Thoracic aorta (tissue), 2 donors: Measurements from ENCODE around the gene TAPT1. TPM values are rescaled to one million over a fixed set of nuclear protein-coding genes. Genes with fewer than 3 reads are reported as not detected.
A peak's percentile ranks its signal among the peaks of the same experiment; 100 is the strongest.

Source experiments
- ATAC-seq: fragments of 150-250 bp; one replicate; pipeline ENCODE4 v1.8.0; 2017; ENCODE audit warnings: low read depth; ENCODE audit not compliant: insufficient number of reproducible peaks, low FRiP score
- DNase-seq: peaks from one replicate; pipeline ENCODE4 v3.0.0-alpha.2; 2020; ENCODE audit warnings: low spot score
- H3K27ac ChIP-seq, 2 donors: fragments of 200-600 bp; sonication (generic); 1 replicate in 1 of 2; 2 replicates in 1 of 2; pipeline ENCODE4 v1.5.1; 2016; ENCODE audit warnings: mild to moderate bottlenecking in 2 of 2, moderate library complexity in 2 of 2
- H3K27me3 ChIP-seq: fragments of 200-600 bp; sonication (generic); replicated peaks from 2 replicates; pipeline ENCODE4 v1.6.0; 2016; ENCODE audit warnings: mild to moderate bottlenecking; ENCODE audit not compliant: insufficient read depth
- H3K36me3 ChIP-seq: fragments of 200-600 bp; sonication (generic); one replicate; pipeline ENCODE4 v1.5.1; 2016
- H3K4me1 ChIP-seq, 2 donors: fragments of 200-600 bp; sonication (generic); 1 replicate in 1 of 2; 2 replicates in 1 of 2; pipeline versions ENCODE4 v1.5.1 to v1.6.0; 2016; ENCODE audit warnings: low read depth in 2 of 2, mild to moderate bottlenecking in 1 of 2; ENCODE audit not compliant: control insufficient read depth in 1 of 2
- H3K4me3 ChIP-seq: fragments of 200-600 bp; sonication (generic); 2 replicates; pipeline ENCODE4 v1.5.1; 2016; ENCODE audit warnings: mild to moderate bottlenecking
- H3K9me3 ChIP-seq: fragments of 200-600 bp; sonication (generic); 2 replicates; pipeline ENCODE4 v1.5.1; 2016
- CTCF ChIP-seq: fragments of 200-600 bp; sonication (generic); IDR thresholded peaks from one replicate; pipeline ENCODE4 v1.5.1; 2019; ENCODE audit warnings: antibody characterized with exemption
- total RNA-seq, 2 donors: library from RNA; depleted of rRNA; stranded (reverse); fragments of >200 nt; gene quantifications; one replicate each; pipeline versions ENCODE4 v1.1.0 to v1.2.3, GENCODE V29; 2016

TAPT1 gene
- total RNA-seq, 2 donors from 2014 or later: 34.4 to 36.0 TPM

GRCh38 chr4:16224264-16225166 lies 1.8 kb downstream of the TAPT1 start:
- no peak for TF ChIP-seq CTCF
- H3K27ac ChIP-seq: peak overlapping the region in 1 of 2 donors; percentile 16
- ATAC-seq: no peak

GRCh38 chr4:16222957-16223527 lies 3.2 kb downstream of the TAPT1 start:
- ATAC-seq (no peak), DNase-seq (no peak)
- TF ChIP-seq CTCF: no peak
- H3K27ac ChIP-seq: no peak overlapping the region
- no peaks in the 10 kb centered on the region for H3K27me3 ChIP-seq
- H3K4me1 ChIP-seq: peaks cover 31 to 44% of the 10 kb centered on the region in 2 donors
- no peaks in the 10 kb centered on the region for H3K9me3 ChIP-seq
- H3K36me3 ChIP-seq: no peaks in the 10 kb centered on the region
- H3K4me3 ChIP-seq: peak overlapping the region; percentile 7

More at GRCh38 chr4:16224264-16225166, 1.8 kb downstream of the TAPT1 start:
- Histone ChIP-seq H3K4me1 (peaks cover 31 to 43% of the 10 kb centered on the region in 2 donors), H3K36me3 (no peaks in the 10 kb centered on the region), H3K9me3 (no peaks in the 10 kb centered on the region), H3K27me3 (no peaks in the 10 kb centered on the region), H3K4me3 (peak overlapping the region; percentile 75)
- DNase-seq: no peak

GRCh38 chr4:16218950-16219349 lies 7.3 kb downstream of the TAPT1 start:
- DNase-seq: no peak
- H3K36me3 ChIP-seq: no peaks in the 10 kb centered on the region
- H3K4me3 ChIP-seq: no peak overlapping the region
- H3K27me3 ChIP-seq: no peaks in the 10 kb centered on the region
- H3K27ac ChIP-seq: no peak overlapping the region
- no peaks in the 10 kb centered on the region for H3K9me3 ChIP-seq
- TF ChIP-seq CTCF: no peak
- no peak for ATAC-seq
- peaks cover 26 to 46% of the 10 kb centered on the region in 2 donors for H3K4me1 ChIP-seq

GRCh38 chr4:16217300-16218051 lies 8.8 kb downstream of the TAPT1 start:
- DNase-seq (no peak), ATAC-seq (no peak)
- H3K27ac ChIP-seq: no peak overlapping the region
- no peaks in the 10 kb centered on the region for H3K27me3 ChIP-seq
- peaks cover 13 to 44% of the 10 kb centered on the region in 2 donors for H3K4me1 ChIP-seq
- TF ChIP-seq CTCF: no peak
- H3K9me3 ChIP-seq: no peaks in the 10 kb centered on the region
- no peaks in the 10 kb centered on the region for H3K36me3 ChIP-seq
- H3K4me3 ChIP-seq: no peak overlapping the region

- TF ChIP-seq CTCF: no peak
- ATAC-seq: no peak
- H3K27me3 ChIP-seq: no peaks in the 10 kb centered on the region
- DNase-seq: no peak
- no peaks in the 10 kb centered on the region for H3K9me3 ChIP-seq
- H3K4me3 ChIP-seq: no peak overlapping the region
- no peaks in the 10 kb centered on the region for H3K36me3 ChIP-seq
- peaks cover 4 to 39% of the 10 kb centered on the region in 2 donors for H3K4me1 ChIP-seq
- H3K27ac ChIP-seq: no peak overlapping the region
Measured at GRCh38 chr4:16213121-16213520, 13.2 kb downstream of the TAPT1 start.
